GM18870 (cell line): ENCODE measurements around the gene EPB41L4B.
"Not testable (repeated sequence)": the region's sequence is repeated elsewhere in the genome, so short reads cannot be mapped to it uniquely, and the experiment has no call there.

ENCODE experiments used
- ATAC-seq: cut with Tn5 transposase; IDR thresholded peaks from one replicate; pipeline ENCODE4 v1.9.1; 2021; ENCODE audit warnings: moderate library complexity; ENCODE audit not compliant: unreplicated experiment

The EPB41L4B gene

GRCh38 chr9:109247228-109247627 lies 73.6 kb downstream of the EPB41L4B start:
- no peak for ATAC-seq

DNA sequence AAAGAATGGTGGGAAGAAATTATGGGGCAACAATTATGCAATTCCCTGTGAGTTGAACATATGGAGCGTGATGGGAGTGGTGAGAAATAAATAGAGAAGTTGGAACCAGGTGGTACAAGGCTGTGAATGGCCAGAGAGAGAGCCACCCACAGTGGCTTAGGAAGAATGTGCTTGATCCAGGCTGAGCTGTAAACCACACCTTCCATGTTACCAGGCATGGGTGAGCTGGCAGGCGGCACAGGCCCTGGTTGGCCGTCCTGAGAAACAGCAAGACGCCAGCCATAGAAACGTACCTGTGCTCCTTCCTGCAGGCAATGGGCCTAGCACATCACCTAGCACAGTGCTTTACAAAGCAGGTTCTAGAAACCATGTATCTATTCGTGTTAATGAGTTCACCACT lies 74.3 kb downstream of the EPB41L4B start:
- ATAC-seq: no peak

DNA sequence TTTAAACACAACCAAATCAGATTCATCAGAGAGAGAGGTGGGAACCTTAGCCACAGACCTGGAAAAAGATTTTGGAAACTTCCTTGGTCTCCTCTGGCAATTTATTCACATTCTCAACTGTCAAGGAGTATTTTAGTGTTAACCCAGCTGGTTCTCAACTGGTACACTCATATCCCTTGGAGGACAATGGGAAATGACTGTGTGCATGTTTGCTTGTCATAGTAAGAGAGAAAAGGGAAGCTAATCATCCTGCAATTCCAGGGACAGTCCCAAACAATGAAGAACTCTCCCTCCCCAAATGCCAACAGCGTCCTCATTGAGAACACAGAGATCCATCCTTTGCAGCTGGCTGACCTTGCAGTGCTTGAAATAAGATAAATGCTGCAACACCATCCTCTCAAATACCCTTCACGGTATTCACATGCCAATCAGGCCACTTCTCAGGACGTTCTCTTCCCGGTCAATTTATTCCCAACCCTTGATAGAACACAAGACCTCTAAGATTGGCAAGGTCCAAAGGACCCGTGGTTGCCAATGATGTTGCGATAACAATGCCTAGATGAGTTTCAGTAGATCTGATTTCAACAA lies 75.5 kb downstream of the EPB41L4B start:
- no peak for ATAC-seq

- peak; percentile 65 for ATAC-seq
Observed at GRCh38 chr9:109244179-109245132, 76.4 kb downstream of the EPB41L4B start.

- no peak for ATAC-seq
Observed at GRCh38 chr9:109242741-109243140, 78.1 kb downstream of the EPB41L4B start.

- no peak for ATAC-seq
Observed at GRCh38 chr9:109242014-109242413, 78.8 kb downstream of the EPB41L4B start.

- ATAC-seq: no peak
Observed at GRCh38 chr9:109241207-109241606, 79.7 kb downstream of the EPB41L4B start.

GRCh38 chr9:109239240-109239639 lies 81.6 kb downstream of the EPB41L4B start:
- ATAC-seq: no peak

DNA sequence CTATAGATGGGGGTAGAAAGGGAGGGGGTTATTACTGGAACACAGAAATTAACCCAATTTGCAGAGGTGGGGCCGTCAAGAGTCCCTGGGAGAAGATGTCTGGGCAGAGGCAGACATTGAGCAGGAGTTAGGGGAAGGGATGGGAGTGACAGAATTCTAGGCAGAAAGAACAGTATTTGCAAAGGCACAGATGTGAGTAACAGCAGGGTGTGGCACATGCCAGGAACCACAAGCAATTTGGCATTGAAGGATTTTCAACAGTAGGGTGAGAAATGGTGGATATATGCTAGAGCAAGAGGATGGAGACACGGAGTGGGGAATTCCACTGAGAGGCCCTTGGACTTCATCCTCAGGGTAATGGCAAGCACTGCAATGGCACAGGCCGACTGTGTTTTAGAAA lies 82.2 kb downstream of the EPB41L4B start:
- ATAC-seq: no peak

DNA sequence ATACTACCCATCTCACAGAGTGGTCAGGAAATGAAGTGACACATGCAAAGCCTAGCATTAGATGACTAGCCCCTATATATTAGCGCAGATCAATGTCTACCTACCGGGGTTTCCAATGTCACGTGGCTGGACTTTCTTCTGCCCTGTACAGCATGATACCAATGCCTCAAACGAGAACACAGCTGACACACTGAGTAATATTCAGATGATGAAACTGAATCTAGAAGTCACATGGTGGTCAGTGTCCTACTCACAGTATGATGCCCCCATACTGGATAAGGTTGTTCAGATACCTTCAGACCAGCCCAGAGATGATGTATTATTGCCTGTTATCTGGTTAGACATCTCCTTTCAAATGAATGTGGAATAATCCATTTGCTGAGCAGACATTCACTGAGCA lies 82.7 kb downstream of the EPB41L4B start:
- no peak for ATAC-seq

GRCh38 chr9:109232449-109233237 lies 88.2 kb downstream of the EPB41L4B start:
- no peak for ATAC-seq

DNA sequence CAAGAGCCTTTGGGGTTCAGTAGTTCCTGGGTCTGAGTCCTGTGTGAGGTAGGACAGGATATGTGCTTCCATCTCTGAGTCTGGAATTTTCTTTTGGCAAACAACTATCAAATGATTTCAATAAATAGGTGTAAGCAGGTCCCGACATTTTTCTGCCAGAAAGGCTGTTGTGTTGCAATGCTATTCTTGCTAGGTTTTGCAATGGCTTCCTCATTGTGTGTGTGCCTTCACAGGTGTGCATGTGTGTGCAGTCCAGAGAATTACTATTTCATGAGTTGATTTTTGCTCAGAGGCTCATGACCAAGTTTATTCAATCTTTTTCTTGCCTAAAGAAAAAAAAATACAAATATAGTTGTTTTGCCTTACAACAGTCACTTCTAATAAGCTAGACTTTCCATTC lies 89.3 kb downstream of the EPB41L4B start:
- no peak for ATAC-seq

- ATAC-seq: no peak
Observed at GRCh38 chr9:109230277-109230676, 90.6 kb downstream of the EPB41L4B start.

DNA sequence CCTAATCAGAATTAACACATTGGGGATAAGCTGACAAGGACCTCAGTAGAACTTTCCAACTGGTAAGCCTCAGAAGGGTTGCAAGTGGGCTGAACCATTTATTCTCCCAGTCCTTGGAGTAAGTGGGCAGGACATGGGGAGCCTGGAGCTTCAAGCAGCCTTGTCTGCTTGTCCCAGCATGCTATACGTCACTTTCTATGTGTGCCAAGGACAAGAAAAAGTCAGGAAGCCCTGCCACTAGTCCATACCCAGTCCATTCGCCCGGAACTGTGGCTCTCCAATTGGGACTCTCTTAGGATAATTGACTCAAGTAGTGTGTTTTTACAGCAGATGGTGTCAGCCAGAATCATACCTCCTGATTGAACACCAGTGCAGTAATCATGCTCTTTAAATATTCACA lies 91.2 kb downstream of the EPB41L4B start:
- ATAC-seq: no peak

GRCh38 chr9:109228093-109228642 lies 92.7 kb downstream of the EPB41L4B start:
- no peak for ATAC-seq

- ATAC-seq: no peak
Observed at GRCh38 chr9:109225629-109226028, 95.2 kb downstream of the EPB41L4B start.

DNA sequence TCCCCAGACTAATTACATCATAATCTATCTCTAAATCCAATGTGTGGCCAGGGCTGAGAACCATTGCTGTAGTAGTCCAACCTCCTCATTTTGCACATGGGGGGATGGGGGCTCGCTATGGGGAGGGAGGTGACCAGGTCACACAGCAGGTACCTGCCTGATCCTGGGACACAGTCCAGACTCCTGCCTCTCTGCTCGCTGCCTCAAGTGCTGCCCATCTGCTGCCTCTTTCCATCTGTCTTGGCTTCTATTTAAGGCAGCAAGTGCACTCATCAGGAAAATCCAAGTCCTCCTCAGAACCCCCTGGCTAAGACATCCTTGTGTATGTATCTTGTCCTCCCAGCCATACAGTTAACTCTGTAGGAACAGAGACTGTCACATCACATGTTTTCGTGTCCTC lies 96.1 kb downstream of the EPB41L4B start:
- ATAC-seq: no peak

DNA sequence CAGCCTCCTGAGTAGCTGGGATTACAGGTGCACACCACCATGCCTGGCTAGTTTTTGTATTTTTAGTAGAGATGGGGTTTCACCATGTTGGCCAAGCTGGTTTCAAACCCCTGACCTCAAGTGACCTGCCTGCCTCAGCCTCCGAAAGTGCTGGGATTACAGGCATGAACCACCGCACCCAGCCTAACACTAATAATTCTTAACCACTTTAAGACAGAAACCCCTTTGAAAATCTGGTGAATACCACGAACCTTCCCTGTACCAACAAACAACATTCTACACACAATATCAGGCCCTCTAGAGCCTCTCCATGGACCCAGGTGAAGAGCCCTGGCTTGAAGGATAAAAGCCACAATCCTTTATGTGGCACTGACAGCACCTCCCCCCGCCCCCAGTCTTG lies 102.6 kb downstream of the EPB41L4B start:
- not testable (repeated sequence) for ATAC-seq

DNA sequence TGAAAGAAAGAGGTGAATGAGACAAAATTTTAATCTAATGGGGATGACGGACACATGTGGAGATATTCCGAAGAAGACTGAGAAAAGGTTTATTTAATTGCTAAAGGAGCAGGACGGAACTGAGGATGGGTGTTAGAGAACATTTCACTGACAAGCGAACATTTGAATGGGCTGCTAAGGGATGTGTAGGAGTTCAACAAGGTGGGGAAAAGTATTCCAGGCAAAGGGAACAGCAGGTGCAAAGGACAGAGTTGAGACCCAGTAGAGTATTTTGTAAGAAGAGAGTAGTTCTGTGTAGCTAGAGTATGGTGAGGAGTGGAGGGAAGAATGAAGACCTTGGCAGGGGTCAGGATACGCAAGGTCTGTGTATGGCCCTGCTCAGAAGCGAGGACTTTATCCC lies 106.4 kb downstream of the EPB41L4B start:
- no peak for ATAC-seq

DNA sequence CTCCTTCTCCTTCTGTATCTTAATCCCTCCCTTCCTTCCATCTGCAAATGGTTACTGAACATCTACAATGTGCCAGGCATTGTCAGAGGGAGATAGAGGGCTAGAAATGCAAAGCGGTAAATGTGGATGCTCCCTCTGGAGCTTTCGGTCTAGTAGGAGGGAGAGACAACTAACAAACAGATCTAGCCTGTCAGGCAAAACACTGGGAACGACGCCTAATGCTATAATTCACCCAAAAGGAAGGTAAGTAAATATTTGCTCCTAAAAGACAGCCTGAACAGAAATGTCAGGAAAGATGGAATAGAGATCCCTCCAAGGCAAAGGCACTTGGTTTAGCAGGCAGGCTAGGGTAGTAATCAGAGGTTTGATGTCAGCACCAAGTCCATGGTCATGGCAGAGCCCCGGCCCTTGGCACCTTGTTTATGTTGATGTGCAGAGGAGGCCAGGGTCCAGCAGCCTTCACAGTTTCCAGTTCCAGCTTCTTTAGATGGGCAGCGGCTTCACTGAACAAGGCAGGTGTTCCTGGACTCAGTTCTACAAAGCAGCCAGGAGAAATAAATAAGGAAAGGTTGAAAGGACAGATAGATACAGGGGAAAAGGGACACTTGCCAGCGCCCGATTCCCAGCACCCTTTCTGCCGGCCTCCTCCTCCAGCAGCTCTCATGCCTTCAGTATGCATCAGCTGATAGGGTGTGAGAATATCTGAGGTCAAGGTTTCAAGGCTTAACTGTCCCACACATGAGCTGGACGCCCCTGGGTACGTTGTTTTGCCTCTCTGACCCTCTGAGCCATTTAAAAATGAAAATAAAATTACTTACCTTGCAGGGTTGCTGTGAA lies 107.4 kb downstream of the EPB41L4B start:
- ATAC-seq: no peak
